ENCODE results near the gene ADSL. TPM values are rescaled to one million over a fixed set of nuclear protein-coding genes. Genes with fewer than 3 reads are reported as not detected.
A peak's percentile ranks its signal among the peaks of the same experiment; 100 is the strongest.

The ADSL gene
- total RNA-seq, 1 experiment from 2014 or later = 165 TPM

- H2AFZ ChIP-seq (ENCODE audit: low read length) = no peak overlapping the region
- peaks cover 92% of the 10 kb centered on the region for H3K4me1 ChIP-seq (ENCODE audit: low read length)
- no peaks in the 10 kb centered on the region for H3K9me2 ChIP-seq (replicated peaks; ENCODE audit: insufficient read depth, low read length)
- H3K4me3 ChIP-seq (ENCODE audit: low read length) = no peak overlapping the region
- H3K27ac ChIP-seq (ENCODE audit: low read length) = peak overlapping the region; percentile 98
- H3K79me2 ChIP-seq (ENCODE audit: low read length) = peaks cover 8% of the 10 kb centered on the region
- H4K20me1 ChIP-seq (ENCODE audit: insufficient read depth, low read depth, low read length) = no peaks in the 10 kb centered on the region
- peak overlapping the region; percentile 8 for H3K4me2 ChIP-seq (ENCODE audit: low read depth, low read length, poor library complexity, severe bottlenecking)
- H3K27me3 ChIP-seq (ENCODE audit: low read length) = no peaks in the 10 kb centered on the region
- DNase-seq = peak; percentile 62
- H3K9me3 ChIP-seq (ENCODE audit: low read length) = no peaks in the 10 kb centered on the region
- H3K36me3 ChIP-seq (ENCODE audit: insufficient read depth, low read length) = peaks cover 38% of the 10 kb centered on the region
- H3K9ac ChIP-seq (ENCODE audit: low read length) = peak overlapping the region; percentile 46
These were observed 55.7 kb downstream of the ADSL start for GRCh38 chr22:40401981-40402406.

- H3K9me3 ChIP-seq (ENCODE audit: low read length) = no peaks in the 10 kb centered on the region
- no peak overlapping the region for H3K4me3 ChIP-seq (ENCODE audit: low read length)
- H2AFZ ChIP-seq (ENCODE audit: low read length) = no peak overlapping the region
- H3K27me3 ChIP-seq (ENCODE audit: low read length) = no peaks in the 10 kb centered on the region
- H3K36me3 ChIP-seq (ENCODE audit: insufficient read depth, low read length) = peaks cover 37% of the 10 kb centered on the region
- no peaks in the 10 kb centered on the region for H3K9me2 ChIP-seq (replicated peaks; ENCODE audit: insufficient read depth, low read length)
- H3K4me2 ChIP-seq (ENCODE audit: low read depth, low read length, poor library complexity, severe bottlenecking) = no peak overlapping the region
- peaks cover 90% of the 10 kb centered on the region for H3K4me1 ChIP-seq (ENCODE audit: low read length)
- H4K20me1 ChIP-seq (ENCODE audit: insufficient read depth, low read depth, low read length) = no peaks in the 10 kb centered on the region
- H3K9ac ChIP-seq (ENCODE audit: low read length) = no peak overlapping the region
- H3K79me2 ChIP-seq (ENCODE audit: low read length) = peaks cover 3% of the 10 kb centered on the region; the same call in 1 of the 2 replicates
- no peak for DNase-seq
- H3K27ac ChIP-seq (ENCODE audit: low read length) = peak overlapping the region; percentile 98
These were observed 56.8 kb downstream of the ADSL start for GRCh38 chr22:40403141-40403540.

DNA sequence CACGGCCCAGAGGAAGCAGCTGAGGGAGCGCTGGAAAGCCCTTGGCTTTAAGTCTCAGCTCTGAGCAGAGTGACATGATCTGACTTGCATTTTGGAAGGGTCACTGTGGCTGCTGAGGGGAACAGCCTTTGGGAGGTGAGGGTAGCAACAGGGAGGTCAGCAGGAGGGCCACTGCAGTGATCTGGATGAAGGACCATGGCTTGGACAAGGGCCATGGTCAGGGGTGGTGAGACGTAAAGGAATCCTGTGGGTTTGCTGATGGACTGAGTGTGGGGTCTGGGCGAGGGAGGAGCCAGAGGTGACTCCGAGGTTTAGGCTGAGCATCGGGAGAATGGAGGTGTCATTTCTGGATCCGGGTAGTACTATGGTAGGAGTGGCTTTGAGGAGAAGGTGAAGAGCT, 57.4 kb downstream of the ADSL start:
- H2AFZ ChIP-seq (ENCODE audit: low read length) = no peak overlapping the region
- no peak overlapping the region for H3K4me2 ChIP-seq (ENCODE audit: low read depth, low read length, poor library complexity, severe bottlenecking)
- no peaks in the 10 kb centered on the region for H3K9me3 ChIP-seq (ENCODE audit: low read length)
- H3K79me2 ChIP-seq (ENCODE audit: low read length) = peaks cover 3% of the 10 kb centered on the region; the same call in 1 of the 2 replicates
- peak overlapping the region; percentile 98 for H3K27ac ChIP-seq (ENCODE audit: low read length)
- H3K36me3 ChIP-seq (ENCODE audit: insufficient read depth, low read length) = peaks cover 37% of the 10 kb centered on the region
- H3K9ac ChIP-seq (ENCODE audit: low read length) = no peak overlapping the region
- H4K20me1 ChIP-seq (ENCODE audit: insufficient read depth, low read depth, low read length) = no peaks in the 10 kb centered on the region
- no peak overlapping the region for H3K4me3 ChIP-seq (ENCODE audit: low read length)
- DNase-seq = no peak
- H3K27me3 ChIP-seq (ENCODE audit: low read length) = no peaks in the 10 kb centered on the region
- H3K4me1 ChIP-seq (ENCODE audit: low read length) = peaks cover 90% of the 10 kb centered on the region
- no peaks in the 10 kb centered on the region for H3K9me2 ChIP-seq (replicated peaks; ENCODE audit: insufficient read depth, low read length)

- H3K79me2 ChIP-seq (ENCODE audit: low read length) = peaks cover 3% of the 10 kb centered on the region; the same call in 1 of the 2 replicates
- no peaks in the 10 kb centered on the region for H3K9me2 ChIP-seq (replicated peaks; ENCODE audit: insufficient read depth, low read length)
- peak overlapping the region; percentile 38; the same call in 1 of the 2 replicates for H3K9ac ChIP-seq (ENCODE audit: low read length)
- no peak overlapping the region for H2AFZ ChIP-seq (ENCODE audit: low read length)
- peak overlapping the region; percentile 98 for H3K27ac ChIP-seq (ENCODE audit: low read length)
- H3K9me3 ChIP-seq (ENCODE audit: low read length) = no peaks in the 10 kb centered on the region
- peaks cover 90% of the 10 kb centered on the region for H3K4me1 ChIP-seq (ENCODE audit: low read length)
- no peaks in the 10 kb centered on the region for H4K20me1 ChIP-seq (ENCODE audit: insufficient read depth, low read depth, low read length)
- H3K27me3 ChIP-seq (ENCODE audit: low read length) = no peaks in the 10 kb centered on the region
- DNase-seq = peak; percentile 47
- peaks cover 37% of the 10 kb centered on the region for H3K36me3 ChIP-seq (ENCODE audit: insufficient read depth, low read length)
- H3K4me2 ChIP-seq (ENCODE audit: low read depth, low read length, poor library complexity, severe bottlenecking) = no peak overlapping the region
- no peak overlapping the region for H3K4me3 ChIP-seq (ENCODE audit: low read length)
These were observed 58.2 kb downstream of the ADSL start for GRCh38 chr22:40404251-40405177.

DNA sequence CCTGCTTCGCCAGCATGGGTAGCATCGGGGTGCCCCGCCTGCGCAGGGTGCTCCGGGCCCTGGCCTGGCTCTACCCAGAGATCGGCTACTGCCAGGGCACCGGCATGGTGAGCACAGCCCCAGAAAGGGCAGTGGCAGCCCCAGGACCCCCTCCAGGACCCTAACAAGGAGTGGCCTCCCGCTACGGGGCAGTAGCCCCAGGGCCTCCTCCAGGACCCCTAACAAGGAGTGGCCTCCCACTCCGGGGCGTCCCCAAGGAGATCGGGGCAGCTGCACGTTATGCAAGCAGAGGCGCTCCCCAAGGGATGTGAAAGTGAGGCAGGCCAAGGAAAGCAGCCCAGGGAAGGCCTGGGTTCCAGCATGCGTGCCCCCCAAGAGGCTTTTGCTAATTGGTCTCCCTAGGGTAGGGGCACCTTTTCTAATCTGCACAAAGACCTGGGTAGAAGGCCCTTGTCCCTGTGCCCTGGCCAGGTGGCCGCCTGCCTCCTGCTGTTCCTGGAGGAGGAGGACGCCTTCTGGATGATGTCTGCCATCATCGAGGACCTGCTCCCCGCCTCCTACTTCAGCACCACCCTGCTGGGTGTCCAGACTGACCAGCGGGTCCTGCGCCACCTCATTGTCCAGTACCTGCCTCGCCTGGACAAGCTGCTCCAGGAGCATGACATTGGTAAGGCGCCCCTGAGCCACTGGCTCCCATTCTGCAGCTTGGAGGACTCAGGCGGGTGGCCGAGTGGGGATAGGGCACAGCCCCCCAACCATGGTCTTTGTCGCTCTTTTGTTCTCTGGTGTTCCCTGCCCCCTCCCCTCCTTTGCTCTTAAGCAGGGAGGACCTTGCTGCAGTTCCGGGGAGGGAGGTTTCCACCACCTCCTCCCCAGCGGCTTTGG, 59.1 kb downstream of the ADSL start:
- Histone ChIP-seq H3K9me3 (ENCODE audit: low read length) (no peaks in the 10 kb centered on the region), H3K9me2 (replicated peaks; ENCODE audit: insufficient read depth, low read length) (no peaks in the 10 kb centered on the region), H3K9ac (ENCODE audit: low read length) (peak overlapping the region; percentile 38), H3K27me3 (ENCODE audit: low read length) (no peaks in the 10 kb centered on the region), H3K4me2 (ENCODE audit: low read depth, low read length, poor library complexity, severe bottlenecking) (peak overlapping the region; percentile 8), H3K27ac (ENCODE audit: low read length) (peak overlapping the region; percentile 98), H2AFZ (ENCODE audit: low read length) (no peak overlapping the region), H3K4me3 (ENCODE audit: low read length) (no peak overlapping the region), H3K4me1 (ENCODE audit: low read length) (peaks cover 90% of the 10 kb centered on the region), H3K36me3 (ENCODE audit: insufficient read depth, low read length) (peaks cover 44% of the 10 kb centered on the region), H3K79me2 (ENCODE audit: low read length) (peaks cover 3% of the 10 kb centered on the region; the same call in 1 of the 2 replicates), H4K20me1 (ENCODE audit: insufficient read depth, low read depth, low read length) (no peaks in the 10 kb centered on the region)
- peak; percentile 64 for DNase-seq

DNA sequence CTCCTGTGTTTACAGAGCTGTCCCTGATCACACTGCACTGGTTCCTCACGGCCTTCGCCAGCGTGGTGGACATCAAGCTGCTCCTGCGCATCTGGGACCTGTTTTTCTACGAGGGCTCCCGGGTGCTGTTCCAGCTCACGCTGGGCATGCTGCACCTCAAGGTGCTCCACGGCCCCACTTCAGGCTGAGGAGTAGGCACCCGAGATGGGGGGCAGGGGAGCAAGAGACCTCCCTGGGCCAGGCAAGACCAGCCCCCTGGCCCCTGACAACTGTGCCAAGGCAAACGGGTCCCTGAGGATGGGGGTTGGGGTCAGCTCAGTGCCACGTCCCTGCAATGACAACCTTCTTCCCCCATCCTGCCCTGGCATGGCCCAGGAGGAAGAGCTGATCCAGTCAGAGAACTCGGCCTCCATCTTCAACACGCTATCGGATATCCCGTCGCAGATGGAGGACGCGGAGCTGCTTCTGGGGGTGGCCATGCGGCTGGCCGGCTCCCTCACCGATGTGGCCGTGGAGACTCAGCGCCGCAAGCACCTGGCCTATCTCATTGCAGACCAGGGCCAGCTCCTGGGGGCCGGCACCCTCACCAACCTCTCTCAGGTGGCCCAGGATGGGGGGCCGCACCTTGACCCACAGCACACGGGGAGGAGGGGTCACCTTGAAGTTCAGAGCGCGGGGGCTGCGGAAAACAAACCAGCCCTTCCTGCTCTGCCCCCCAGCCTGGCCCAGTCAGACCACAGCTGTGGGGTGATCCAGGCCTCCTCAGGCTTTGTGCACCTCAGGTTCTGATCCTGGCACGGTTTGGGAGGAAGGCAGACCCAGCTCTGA, 60.0 kb downstream of the ADSL start:
- H2AFZ ChIP-seq (ENCODE audit: low read length) = no peak overlapping the region
- no peaks in the 10 kb centered on the region for H4K20me1 ChIP-seq (ENCODE audit: insufficient read depth, low read depth, low read length)
- peak overlapping the region; percentile 98 for H3K27ac ChIP-seq (ENCODE audit: low read length)
- peak overlapping the region; percentile 8 for H3K4me2 ChIP-seq (ENCODE audit: low read depth, low read length, poor library complexity, severe bottlenecking)
- peaks cover 90% of the 10 kb centered on the region for H3K4me1 ChIP-seq (ENCODE audit: low read length)
- no peaks in the 10 kb centered on the region for H3K9me2 ChIP-seq (replicated peaks; ENCODE audit: insufficient read depth, low read length)
- peaks cover 6% of the 10 kb centered on the region; the same call in 1 of the 2 replicates for H3K79me2 ChIP-seq (ENCODE audit: low read length)
- peaks cover 47% of the 10 kb centered on the region for H3K36me3 ChIP-seq (ENCODE audit: insufficient read depth, low read length)
- no peak for DNase-seq
- H3K4me3 ChIP-seq (ENCODE audit: low read length) = no peak overlapping the region
- no peaks in the 10 kb centered on the region for H3K9me3 ChIP-seq (ENCODE audit: low read length)
- peak overlapping the region; percentile 38 for H3K9ac ChIP-seq (ENCODE audit: low read length)
- H3K27me3 ChIP-seq (ENCODE audit: low read length) = no peaks in the 10 kb centered on the region

GRCh38 chr22:40407021-40407761, 60.9 kb downstream of the ADSL start:
- H3K27me3 ChIP-seq (ENCODE audit: low read length) = no peaks in the 10 kb centered on the region
- no peaks in the 10 kb centered on the region for H3K9me2 ChIP-seq (replicated peaks; ENCODE audit: insufficient read depth, low read length)
- H3K36me3 ChIP-seq (ENCODE audit: insufficient read depth, low read length) = peaks cover 47% of the 10 kb centered on the region
- no peak for DNase-seq
- no peak overlapping the region for H3K4me3 ChIP-seq (ENCODE audit: low read length)
- H3K9me3 ChIP-seq (ENCODE audit: low read length) = no peaks in the 10 kb centered on the region
- H3K79me2 ChIP-seq (ENCODE audit: low read length) = peaks cover 4% of the 10 kb centered on the region; the same call in 1 of the 2 replicates
- H4K20me1 ChIP-seq (ENCODE audit: insufficient read depth, low read depth, low read length) = no peaks in the 10 kb centered on the region
- H3K9ac ChIP-seq (ENCODE audit: low read length) = no peak overlapping the region
- H3K27ac ChIP-seq (ENCODE audit: low read length) = peak overlapping the region; percentile 100
- no peak overlapping the region for H3K4me2 ChIP-seq (ENCODE audit: low read depth, low read length, poor library complexity, severe bottlenecking)
- H2AFZ ChIP-seq (ENCODE audit: low read length) = no peak overlapping the region
- peaks cover 90% of the 10 kb centered on the region for H3K4me1 ChIP-seq (ENCODE audit: low read length)

Measured in Karpas-422 (cell line).